HepG2 (cell line): ENCODE measurements around the gene JPH3. TPM values are rescaled to one million over a fixed set of nuclear protein-coding genes. Genes with fewer than 3 reads are reported as not detected.

Source experiments
- AHR ChIP-seq: IDR thresholded peaks from 2 replicates; pipeline ENCODE4 v1.6.1; 2018; ENCODE audit warnings: missing genetic modification reagents, missing compliant biosample characterization
- BORCS8-MEF2B ChIP-seq: sonication (generic); formaldehyde crosslinking; IDR thresholded peaks from 2 replicates; pipeline ENCODE4 v1.8.0; 2022; ENCODE audit warnings: mild to moderate bottlenecking, missing genetic modification reagents
- FOXM1 ChIP-seq: sonication (generic); formaldehyde crosslinking; IDR thresholded peaks from 2 replicates; pipeline ENCODE4 v1.5.0; 2020; ENCODE audit warnings: missing genetic modification reagents
- GABPB1 ChIP-seq: IDR thresholded peaks from 2 replicates; pipeline ENCODE4 v1.6.1; 2016; ENCODE audit warnings: mild to moderate bottlenecking, missing genetic modification reagents, moderate library complexity, missing compliant biosample characterization
- HOXA7 ChIP-seq: sonication (generic); formaldehyde crosslinking; IDR thresholded peaks from 2 replicates; pipeline ENCODE4 v1.8.1; 2022; ENCODE audit warnings: mild to moderate bottlenecking, missing genetic modification reagents, moderate library complexity
- KAT7 ChIP-seq: IDR thresholded peaks from 2 replicates; pipeline ENCODE4 v1.6.1; 2018; ENCODE audit warnings: borderline replicate concordance, missing compliant biosample characterization
- KLF6 ChIP-seq: IDR thresholded peaks from 2 replicates; pipeline ENCODE4 v1.8.0; 2016; ENCODE audit warnings: missing biosample characterization, missing genetic modification reagents
- NR2F2 ChIP-seq: IDR thresholded peaks from 2 replicates; pipeline ENCODE4 v1.6.1; 2012; ENCODE audit warnings: low read depth, inconsistent platforms, borderline replicate concordance
- NR3C1 ChIP-seq: sonication (generic); formaldehyde crosslinking; IDR thresholded peaks from 2 replicates; pipeline ENCODE4 v1.4.0; 2020; ENCODE audit warnings: missing genetic modification reagents
- PTBP1 ChIP-seq: fragments of 200-400 bp; formaldehyde crosslinking; IDR thresholded peaks from 2 replicates; pipeline ENCODE4 v1.6.1; 2018; ENCODE audit warnings: low read length, low read depth; ENCODE audit not compliant: poor library complexity, severe bottlenecking
- RFXANK ChIP-seq: IDR thresholded peaks from 2 replicates; pipeline ENCODE4 v1.6.1; 2016
- THAP7 ChIP-seq: sonication (generic); formaldehyde crosslinking; IDR thresholded peaks from 2 replicates; pipeline ENCODE4 v1.8.1; 2023; ENCODE audit warnings: mild to moderate bottlenecking, missing genetic modification reagents
- ZFY ChIP-seq: sonication (generic); formaldehyde crosslinking; IDR thresholded peaks from 2 replicates; pipeline ENCODE4 v1.4.0; 2020; ENCODE audit warnings: missing genetic modification reagents
- ZMAT5 ChIP-seq: sonication (generic); formaldehyde crosslinking; IDR thresholded peaks from 2 replicates; pipeline ENCODE4 v1.5.0; 2020; ENCODE audit warnings: mild to moderate bottlenecking, low read depth, missing genetic modification reagents, borderline replicate concordance
- ZMYM2 ChIP-seq: sonication (generic); formaldehyde crosslinking; IDR thresholded peaks from 2 replicates; pipeline ENCODE4 v1.8.0; 2022; ENCODE audit warnings: mild to moderate bottlenecking, missing genetic modification reagents
- ZNF326 ChIP-seq: sonication (generic); formaldehyde crosslinking; IDR thresholded peaks from 2 replicates; pipeline ENCODE4 v1.4.0; 2020; ENCODE audit warnings: missing genetic modification reagents, borderline replicate concordance
- ZNF335 ChIP-seq: sonication (generic); formaldehyde crosslinking; IDR thresholded peaks from 2 replicates; pipeline ENCODE4 v1.4.0; 2020; ENCODE audit warnings: missing genetic modification reagents
- ZNF644 ChIP-seq: IDR thresholded peaks from 2 replicates; pipeline ENCODE4 v1.6.1; 2016; ENCODE audit warnings: low read depth
- ZNF737 ChIP-seq: sonication (generic); formaldehyde crosslinking; IDR thresholded peaks from 2 replicates; pipeline ENCODE4 v1.5.0; 2020; ENCODE audit warnings: missing genetic modification reagents, mild to moderate bottlenecking, borderline replicate concordance
- polyA plus RNA-seq, 8 experiments: library from polyadenylated mRNA; depleted of rRNA in 3 of 8; stranded (reverse) in 7 of 8; unstranded in 1 of 8; fragments of >200 nt; fragmentation: Illumina TruSeq in 4 of 8; extraction: Trizol in 4 of 8; gene quantifications; 2 replicates each; pipeline versions ENCODE4 v1.2.1 to v1.2.3, GENCODE V29; 2011 to 2016; ENCODE audit warnings: low read depth in 4 of 8, missing spikeins in 1 of 8, mixed read lengths in 1 of 8; ENCODE audit not compliant: insufficient read depth in 1 of 8
- total RNA-seq, 5 experiments: library from RNA; depleted of rRNA; stranded (reverse); fragments of >200 nt; fragmentation: Illumina TruSeq; extraction: Trizol; gene quantifications; 2 replicates each; pipeline ENCODE4 v1.2.3, GENCODE V29; 2016; ENCODE audit warnings: low read depth in 1 of 5
- TF ChIP-seq, protein P1 (sequence below): sonication (generic); formaldehyde crosslinking; IDR thresholded peaks from 2 replicates; pipeline ENCODE4 v1.4.0; 2020; ENCODE audit warnings: mild to moderate bottlenecking, missing genetic modification reagents
- TF ChIP-seq, protein P2 (sequence below): sonication (generic); formaldehyde crosslinking; IDR thresholded peaks from 2 replicates; pipeline ENCODE4 v1.5.0; 2020; ENCODE audit warnings: mild to moderate bottlenecking, missing genetic modification reagents, borderline replicate concordance
- TF ChIP-seq, protein P3 (sequence below): sonication (generic); formaldehyde crosslinking; IDR thresholded peaks from 2 replicates; pipeline ENCODE4 v1.4.0; 2020; ENCODE audit warnings: mild to moderate bottlenecking, missing genetic modification reagents
- TF ChIP-seq, protein P4 (sequence below): sonication (generic); formaldehyde crosslinking; IDR thresholded peaks from 2 replicates; pipeline ENCODE4 v1.9.0; 2021; ENCODE audit warnings: missing genetic modification reagents, mild to moderate bottlenecking, borderline replicate concordance
- TF ChIP-seq, protein P5 (sequence below): sonication (generic); formaldehyde crosslinking; IDR thresholded peaks from 2 replicates; pipeline ENCODE4 v1.4.0; 2020; ENCODE audit warnings: missing genetic modification reagents

The JPH3 gene
- total and polyA plus RNA-seq, 2 of the 13 experiments (the other 11 are each of a cell fraction or from before 2014, with no cell fraction given): not detected

- peak; percentile 98 for TF ChIP-seq KLF6 (CRISPR knock-in tag)
- TF ChIP-seq ZMYM2 (CRISPR knock-in tag): no peak
- peak; percentile 19; the same call in 1 of the 2 replicates for TF ChIP-seq ZFY
- TF ChIP-seq, protein P1, sequence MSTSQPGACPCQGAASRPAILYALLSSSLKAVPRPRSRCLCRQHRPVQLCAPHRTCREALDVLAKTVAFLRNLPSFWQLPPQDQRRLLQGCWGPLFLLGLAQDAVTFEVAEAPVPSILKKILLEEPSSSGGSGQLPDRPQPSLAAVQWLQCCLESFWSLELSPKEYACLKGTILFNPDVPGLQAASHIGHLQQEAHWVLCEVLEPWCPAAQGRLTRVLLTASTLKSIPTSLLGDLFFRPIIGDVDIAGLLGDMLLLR: peak; percentile 85
- TF ChIP-seq, protein P2, sequence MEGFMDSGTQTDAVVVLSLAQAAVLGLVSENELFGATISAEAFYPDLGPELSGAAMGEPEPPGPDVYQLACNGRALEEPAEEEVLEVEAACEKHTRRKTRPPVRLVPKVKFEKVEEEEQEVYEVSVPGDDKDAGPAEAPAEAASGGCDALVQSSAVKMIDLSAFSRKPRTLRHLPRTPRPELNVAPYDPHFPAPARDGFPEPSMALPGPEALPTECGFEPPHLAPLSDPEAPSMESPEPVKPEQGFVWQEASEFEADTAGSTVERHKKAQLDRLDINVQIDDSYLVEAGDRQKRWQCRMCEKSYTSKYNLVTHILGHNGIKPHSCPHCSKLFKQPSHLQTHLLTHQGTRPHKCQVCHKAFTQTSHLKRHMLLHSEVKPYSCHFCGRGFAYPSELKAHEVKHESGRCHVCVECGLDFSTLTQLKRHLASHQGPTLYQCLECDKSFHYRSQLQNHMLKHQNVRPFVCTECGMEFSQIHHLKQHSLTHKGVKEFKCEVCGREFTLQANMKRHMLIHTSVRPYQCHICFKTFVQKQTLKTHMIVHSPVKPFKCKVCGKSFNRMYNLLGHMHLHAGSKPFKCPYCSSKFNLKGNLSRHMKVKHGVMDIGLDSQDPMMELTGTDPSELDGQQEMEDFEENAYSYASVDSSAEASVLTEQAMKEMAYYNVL (CRISPR knock-in tag): no peak
- no peak for TF ChIP-seq KAT7 (CRISPR knock-in tag)
- no peak for TF ChIP-seq PTBP1
- peak; percentile 90 for TF ChIP-seq ZNF335 (CRISPR knock-in tag)
- TF ChIP-seq BORCS8-MEF2B (CRISPR knock-in tag): peak; percentile 96
- no peak for TF ChIP-seq HOXA7
- TF ChIP-seq, protein P3, sequence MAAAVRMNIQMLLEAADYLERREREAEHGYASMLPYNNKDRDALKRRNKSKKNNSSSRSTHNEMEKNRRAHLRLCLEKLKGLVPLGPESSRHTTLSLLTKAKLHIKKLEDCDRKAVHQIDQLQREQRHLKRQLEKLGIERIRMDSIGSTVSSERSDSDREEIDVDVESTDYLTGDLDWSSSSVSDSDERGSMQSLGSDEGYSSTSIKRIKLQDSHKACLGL (CRISPR knock-in tag): peak; percentile 80
- no peak for TF ChIP-seq GABPB1 (CRISPR knock-in tag)
- TF ChIP-seq, protein P4, sequence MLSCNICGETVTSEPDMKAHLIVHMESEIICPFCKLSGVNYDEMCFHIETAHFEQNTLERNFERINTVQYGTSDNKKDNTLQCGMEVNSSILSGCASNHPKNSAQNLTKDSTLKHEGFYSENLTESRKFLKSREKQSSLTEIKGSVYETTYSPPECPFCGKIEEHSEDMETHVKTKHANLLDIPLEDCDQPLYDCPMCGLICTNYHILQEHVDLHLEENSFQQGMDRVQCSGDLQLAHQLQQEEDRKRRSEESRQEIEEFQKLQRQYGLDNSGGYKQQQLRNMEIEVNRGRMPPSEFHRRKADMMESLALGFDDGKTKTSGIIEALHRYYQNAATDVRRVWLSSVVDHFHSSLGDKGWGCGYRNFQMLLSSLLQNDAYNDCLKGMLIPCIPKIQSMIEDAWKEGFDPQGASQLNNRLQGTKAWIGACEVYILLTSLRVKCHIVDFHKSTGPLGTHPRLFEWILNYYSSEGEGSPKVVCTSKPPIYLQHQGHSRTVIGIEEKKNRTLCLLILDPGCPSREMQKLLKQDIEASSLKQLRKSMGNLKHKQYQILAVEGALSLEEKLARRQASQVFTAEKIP (CRISPR knock-in tag): no peak
- no peak for TF ChIP-seq ZMAT5 (CRISPR knock-in tag)
- TF ChIP-seq ZNF326 (CRISPR knock-in tag): no peak
- no peak for TF ChIP-seq ZNF737 (CRISPR knock-in tag)
- TF ChIP-seq ZNF644 (CRISPR knock-in tag): peak; percentile 65
- TF ChIP-seq, protein P5, sequence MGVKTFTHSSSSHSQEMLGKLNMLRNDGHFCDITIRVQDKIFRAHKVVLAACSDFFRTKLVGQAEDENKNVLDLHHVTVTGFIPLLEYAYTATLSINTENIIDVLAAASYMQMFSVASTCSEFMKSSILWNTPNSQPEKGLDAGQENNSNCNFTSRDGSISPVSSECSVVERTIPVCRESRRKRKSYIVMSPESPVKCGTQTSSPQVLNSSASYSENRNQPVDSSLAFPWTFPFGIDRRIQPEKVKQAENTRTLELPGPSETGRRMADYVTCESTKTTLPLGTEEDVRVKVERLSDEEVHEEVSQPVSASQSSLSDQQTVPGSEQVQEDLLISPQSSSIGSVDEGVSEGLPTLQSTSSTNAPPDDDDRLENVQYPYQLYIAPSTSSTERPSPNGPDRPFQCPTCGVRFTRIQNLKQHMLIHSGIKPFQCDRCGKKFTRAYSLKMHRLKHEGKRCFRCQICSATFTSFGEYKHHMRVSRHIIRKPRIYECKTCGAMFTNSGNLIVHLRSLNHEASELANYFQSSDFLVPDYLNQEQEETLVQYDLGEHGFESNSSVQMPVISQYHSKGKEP (CRISPR knock-in tag): peak; percentile 96; the same call in 1 of the 2 replicates
- TF ChIP-seq FOXM1 (CRISPR knock-in tag): no peak
- peak; percentile 82; the same call in 1 of the 2 replicates for TF ChIP-seq RFXANK (CRISPR knock-in tag)
- TF ChIP-seq NR3C1: no peak
- TF ChIP-seq AHR (CRISPR knock-in tag): peak; percentile 96; the same call in 1 of the 2 replicates
- TF ChIP-seq THAP7 (CRISPR knock-in tag): no peak
- no peak for TF ChIP-seq NR2F2
Observed at GRCh38 chr16:87608400-87608985, 6.2 kb downstream of the JPH3 start (continued).
